Omental fat pad (tissue), 4 donors: ENCODE data around the gene SLC9A3. TPM values are rescaled to one million over a fixed set of nuclear protein-coding genes. Genes with fewer than 3 reads are reported as not detected.

ENCODE experiments used
- ATAC-seq: fragments of 150-250 bp; one replicate; pipeline ENCODE4 v1.9.1; 2016; ENCODE audit warnings: mild to moderate bottlenecking, moderate library complexity; ENCODE audit not compliant: low FRiP score
- DNase-seq: peaks from one replicate; pipeline ENCODE4 v3.0.0-alpha.2; 2019; ENCODE audit warnings: low spot score
- total RNA-seq, 4 donors: library from RNA; depleted of rRNA; stranded (reverse); fragments of >200 nt; gene quantifications; one replicate each; pipeline ENCODE4 v1.1.0, GENCODE V29; 2016
- TF ChIP-seq, protein P1 (sequence below), 3 donors: fragments of 450-650 bp; IDR thresholded peaks; one replicate each; pipeline ENCODE4 v1.5.1; 2016 to 2017; ENCODE audit warnings: antibody characterized with exemption in 3 of 3, mild to moderate bottlenecking in 3 of 3, moderate library complexity in 2 of 3

The SLC9A3 gene
- total RNA-seq, 4 donors from 2014 or later = 1.0 to 4.3 (median 1.7) TPM

GRCh38 chr5:431711-432050 is 92.6 kb downstream of the SLC9A3 start:
- no peak for ATAC-seq
- TF ChIP-seq, protein P1, sequence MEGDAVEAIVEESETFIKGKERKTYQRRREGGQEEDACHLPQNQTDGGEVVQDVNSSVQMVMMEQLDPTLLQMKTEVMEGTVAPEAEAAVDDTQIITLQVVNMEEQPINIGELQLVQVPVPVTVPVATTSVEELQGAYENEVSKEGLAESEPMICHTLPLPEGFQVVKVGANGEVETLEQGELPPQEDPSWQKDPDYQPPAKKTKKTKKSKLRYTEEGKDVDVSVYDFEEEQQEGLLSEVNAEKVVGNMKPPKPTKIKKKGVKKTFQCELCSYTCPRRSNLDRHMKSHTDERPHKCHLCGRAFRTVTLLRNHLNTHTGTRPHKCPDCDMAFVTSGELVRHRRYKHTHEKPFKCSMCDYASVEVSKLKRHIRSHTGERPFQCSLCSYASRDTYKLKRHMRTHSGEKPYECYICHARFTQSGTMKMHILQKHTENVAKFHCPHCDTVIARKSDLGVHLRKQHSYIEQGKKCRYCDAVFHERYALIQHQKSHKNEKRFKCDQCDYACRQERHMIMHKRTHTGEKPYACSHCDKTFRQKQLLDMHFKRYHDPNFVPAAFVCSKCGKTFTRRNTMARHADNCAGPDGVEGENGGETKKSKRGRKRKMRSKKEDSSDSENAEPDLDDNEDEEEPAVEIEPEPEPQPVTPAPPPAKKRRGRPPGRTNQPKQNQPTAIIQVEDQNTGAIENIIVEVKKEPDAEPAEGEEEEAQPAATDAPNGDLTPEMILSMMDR (IDR thresholded peaks at IDR 0.05) = no peak
- DNase-seq = no peak

GRCh38 chr5:431001-431710 is 93.1 kb downstream of the SLC9A3 start:
- ATAC-seq = peak; percentile 67
- TF ChIP-seq, protein P1 (IDR thresholded peaks at IDR 0.05) = no peak
- DNase-seq = no peak

- ATAC-seq = no peak
- TF ChIP-seq, protein P1 (IDR thresholded peaks at IDR 0.05) = no peak
- DNase-seq = no peak
Measured at GRCh38 chr5:430214-430925, 93.9 kb downstream of the SLC9A3 start.

DNA sequence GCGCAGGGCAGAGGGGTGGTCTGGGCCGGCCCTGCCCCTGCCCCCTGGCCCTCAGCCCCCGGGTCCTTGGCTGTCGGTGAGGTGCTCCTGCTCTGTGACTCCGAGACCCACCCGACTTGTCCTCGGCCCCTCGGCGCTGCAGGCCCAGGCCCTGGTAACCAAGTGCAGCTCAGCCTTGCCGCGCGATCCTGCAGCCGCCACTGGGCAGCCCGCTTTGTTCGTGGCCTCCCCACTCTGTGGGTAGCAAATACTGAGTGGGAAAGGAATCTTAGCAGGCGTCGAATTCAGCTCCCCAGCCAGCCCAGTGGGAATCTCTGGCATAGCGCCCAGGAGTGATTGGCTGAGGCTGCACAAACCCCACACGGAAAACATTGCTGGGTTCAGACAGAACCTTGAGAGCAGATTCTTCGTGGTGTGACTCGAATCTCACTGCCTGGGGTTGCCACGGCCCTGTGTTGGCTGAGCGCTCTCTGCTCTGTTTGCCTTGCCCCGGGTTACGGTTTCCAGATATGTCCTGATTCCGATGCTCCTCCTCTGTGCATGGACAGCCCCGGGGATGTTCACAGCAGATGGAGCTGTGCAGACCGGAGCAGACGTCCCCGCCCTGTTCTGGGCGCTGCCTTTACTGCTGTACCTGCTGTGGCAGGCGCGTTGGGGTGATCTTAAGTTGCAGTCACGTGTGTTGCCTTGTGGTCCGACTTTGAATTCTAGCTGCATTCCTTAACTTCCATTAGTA is 94.6 kb downstream of the SLC9A3 start:
- TF ChIP-seq, protein P1 (IDR thresholded peaks at IDR 0.05) = no peak
- ATAC-seq (peak; percentile 43), DNase-seq (no peak)

DNA sequence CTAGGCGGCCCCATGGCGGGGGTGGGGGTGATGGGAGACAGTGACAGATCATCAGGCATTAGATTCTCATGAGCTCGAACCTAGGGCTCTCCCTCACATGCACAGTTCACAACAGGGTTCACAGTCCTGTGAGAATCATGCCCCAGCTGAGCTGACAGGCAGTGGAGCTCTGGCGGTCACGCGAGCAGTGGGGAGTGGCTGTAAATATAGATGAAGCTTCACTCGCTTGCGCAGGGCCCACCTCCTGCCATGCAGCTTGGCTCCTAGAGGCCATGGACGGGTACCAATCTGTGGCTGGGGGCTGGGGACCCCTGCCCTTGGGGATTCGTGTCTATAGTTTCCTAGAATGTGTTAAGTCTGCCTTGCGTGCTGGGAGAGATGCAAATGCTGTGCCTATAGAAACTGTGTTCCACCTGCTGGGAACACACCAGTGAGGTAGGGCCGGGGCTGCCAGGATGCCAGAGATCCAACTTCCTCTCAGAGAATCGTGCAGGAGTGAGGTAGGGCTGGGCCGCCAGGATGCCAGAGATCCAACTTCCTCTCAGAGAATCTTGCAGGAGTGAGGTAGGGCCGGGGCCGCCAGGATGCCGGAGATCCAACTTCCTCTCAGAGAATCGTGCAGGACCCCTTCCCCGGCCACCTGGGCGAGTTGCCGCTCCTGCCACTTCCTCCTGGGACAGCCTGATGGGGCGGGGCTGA is 95.3 kb downstream of the SLC9A3 start:
- ATAC-seq (no peak), DNase-seq (no peak)
- TF ChIP-seq, protein P1 (IDR thresholded peaks at IDR 0.05) = no peak

GRCh38 chr5:428219-428618 is 96.0 kb downstream of the SLC9A3 start:
- DNase-seq (no peak), ATAC-seq (no peak)
- TF ChIP-seq, protein P1 (IDR thresholded peaks at IDR 0.05) = no peak
